ENCODE data around the gene CCM2L. TPM values are rescaled to one million over a fixed set of nuclear protein-coding genes. Genes with fewer than 3 reads are reported as not detected.

Gene CCM2L
- total and polyA plus RNA-seq, 9 of the 15 experiments (the other 6 are each of a cell fraction or from before 2014, with no cell fraction given), result 0.04 TPM; not detected in 8

DNA sequence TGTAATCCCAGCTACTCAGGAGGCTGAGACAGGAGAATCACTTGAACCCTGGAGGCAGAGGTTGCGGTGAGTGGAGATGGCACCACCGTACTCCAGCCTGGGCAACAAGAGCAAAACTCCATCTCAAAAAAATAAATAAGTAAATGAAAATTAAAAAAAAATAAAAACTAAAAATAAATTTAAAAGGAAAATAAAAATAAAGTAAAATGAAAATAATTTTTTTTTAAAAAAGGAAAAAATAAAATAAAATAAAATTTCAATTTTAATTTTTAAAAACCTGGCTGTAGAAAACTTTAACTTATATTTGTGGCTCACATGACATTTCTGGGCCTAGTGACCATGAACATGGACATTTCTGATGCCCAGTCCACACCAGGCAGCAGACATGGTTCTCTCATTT lies 57.9 kb downstream of the CCM2L start:
- Histone ChIP-seq H3K4me1 (replicated peaks in 1 of 2; ENCODE audit: control insufficient read depth in 2 of 2, insufficient read depth in 2 of 2, low read length in 2 of 2) (no peaks in the 10 kb centered on the region; a peak in 2 of 5 replicates), H3K9me1 (ENCODE audit: control insufficient read depth, insufficient read depth, low read length) (no peaks in the 10 kb centered on the region), H2AFZ (ENCODE audit: low read depth, low read length) (no peak overlapping the region), H3K79me2 (ENCODE audit: control insufficient read depth, insufficient read depth, low read length) (no peaks in the 10 kb centered on the region), H3K4me3 (no peak overlapping the region), H3K4me2 (ENCODE audit: insufficient read depth, low read length) (no peak overlapping the region), H3K27ac (ENCODE audit: extremely low read depth, low read depth, low read length) (no peak overlapping the region), H3K27me3 (ENCODE audit: control insufficient read depth in 2 of 2, insufficient read depth in 2 of 2, low read length in 2 of 2) (peaks cover 11 to 44% of the 10 kb centered on the region in 2 experiments; a peak in 4 of 5 replicates), H3K9me3 (replicated peaks; ENCODE audit: control insufficient read depth, insufficient read depth, low read depth, low read length) (no peaks in the 10 kb centered on the region), H4K20me1 (replicated peaks; ENCODE audit: control insufficient read depth, insufficient read depth, low read length) (no peaks in the 10 kb centered on the region), H3K9ac (ENCODE audit: insufficient read depth in 1 of 2, low read depth in 2 of 2, low read length in 2 of 2) (no peak overlapping the region), H3K36me3 (ENCODE audit: control insufficient read depth, insufficient read depth, low read length) (no peaks in the 10 kb centered on the region)
- intact Hi-C loops (cut with micrococcal nuclease) (no loop called here), in situ Hi-C loops (cut with MboI) (no loop called here)
- ChIA-PET CTCF (ENCODE audit: low intra/inter-chr PET ratio) (no interaction called here), POLR2A (no interaction called here)
- DNase-seq (ENCODE audit: extremely low read depth in 1 of 4, low spot score in 3 of 4), result no peak
- no peak for TF ChIP-seq MAFG (tag; conservative IDR thresholded peaks at IDR 0.05)
- no peak for TF ChIP-seq ATF7 (IDR thresholded peaks at IDR 0.05)
- TF ChIP-seq TAF15 (IDR thresholded peaks at IDR 0.05; ENCODE audit: low read depth, low read length), result no peak
- TF ChIP-seq XRCC4 (IDR thresholded peaks at IDR 0.05; ENCODE audit: extremely low read depth, insufficient read depth, insufficient read length), result no peak
- TF ChIP-seq SREBF2 (CRISPR knock-in tag; IDR thresholded peaks at IDR 0.05), result no peak
- TF ChIP-seq, protein P1, sequence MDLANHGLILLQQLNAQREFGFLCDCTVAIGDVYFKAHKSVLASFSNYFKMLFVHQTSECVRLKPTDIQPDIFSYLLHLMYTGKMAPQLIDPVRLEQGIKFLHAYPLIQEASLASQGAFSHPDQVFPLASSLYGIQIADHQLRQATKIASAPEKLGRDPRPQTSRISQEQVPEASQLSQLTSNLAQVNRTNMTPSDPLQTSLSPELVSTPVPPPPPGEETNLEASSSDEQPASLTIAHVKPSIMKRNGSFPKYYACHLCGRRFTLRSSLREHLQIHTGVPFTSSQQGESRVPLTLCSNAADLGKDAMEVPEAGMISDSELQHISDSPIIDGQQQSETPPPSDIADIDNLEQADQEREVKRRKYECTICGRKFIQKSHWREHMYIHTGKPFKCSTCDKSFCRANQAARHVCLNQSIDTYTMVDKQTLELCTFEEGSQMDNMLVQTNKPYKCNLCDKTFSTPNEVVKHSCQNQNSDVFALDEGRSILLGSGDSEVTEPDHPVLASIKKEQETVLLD (IDR thresholded peaks at IDR 0.05), result no peak
- TF ChIP-seq, protein P2, sequence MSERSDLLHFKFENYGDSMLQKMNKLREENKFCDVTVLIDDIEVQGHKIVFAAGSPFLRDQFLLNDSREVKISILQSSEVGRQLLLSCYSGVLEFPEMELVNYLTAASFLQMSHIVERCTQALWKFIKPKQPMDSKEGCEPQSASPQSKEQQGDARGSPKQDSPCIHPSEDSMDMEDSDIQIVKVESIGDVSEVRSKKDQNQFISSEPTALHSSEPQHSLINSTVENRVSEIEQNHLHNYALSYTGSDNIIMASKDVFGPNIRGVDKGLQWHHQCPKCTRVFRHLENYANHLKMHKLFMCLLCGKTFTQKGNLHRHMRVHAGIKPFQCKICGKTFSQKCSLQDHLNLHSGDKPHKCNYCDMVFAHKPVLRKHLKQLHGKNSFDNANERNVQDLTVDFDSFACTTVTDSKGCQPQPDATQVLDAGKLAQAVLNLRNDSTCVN (CRISPR knock-in tag; IDR thresholded peaks at IDR 0.05), result no peak
- TF ChIP-seq FIP1L1 (IDR thresholded peaks at IDR 0.05; ENCODE audit: low read depth, low read length, poor library complexity, severe bottlenecking), result no peak
- TF ChIP-seq ZNF696 (CRISPR knock-in tag; conservative IDR thresholded peaks at IDR 0.05), result no peak
- TF ChIP-seq, protein P3, sequence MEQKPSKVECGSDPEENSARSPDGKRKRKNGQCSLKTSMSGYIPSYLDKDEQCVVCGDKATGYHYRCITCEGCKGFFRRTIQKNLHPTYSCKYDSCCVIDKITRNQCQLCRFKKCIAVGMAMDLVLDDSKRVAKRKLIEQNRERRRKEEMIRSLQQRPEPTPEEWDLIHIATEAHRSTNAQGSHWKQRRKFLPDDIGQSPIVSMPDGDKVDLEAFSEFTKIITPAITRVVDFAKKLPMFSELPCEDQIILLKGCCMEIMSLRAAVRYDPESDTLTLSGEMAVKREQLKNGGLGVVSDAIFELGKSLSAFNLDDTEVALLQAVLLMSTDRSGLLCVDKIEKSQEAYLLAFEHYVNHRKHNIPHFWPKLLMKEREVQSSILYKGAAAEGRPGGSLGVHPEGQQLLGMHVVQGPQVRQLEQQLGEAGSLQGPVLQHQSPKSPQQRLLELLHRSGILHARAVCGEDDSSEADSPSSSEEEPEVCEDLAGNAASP (IDR thresholded peaks at IDR 0.05), result no peak
- ATAC-seq, result no peak
- no peak for FAIRE-seq
- BruUV-seq (replicated peaks), result no TSS peak
- 48% methylated on average over 2 of the region's 2 CpGs for WGBS (ENCODE audit: insufficient coverage, low coverage, missing lambda C conversion rate)

All from K562 (cell line).